ENCODE measurements around the gene IRS1. TPM values are rescaled to one million over a fixed set of nuclear protein-coding genes. Genes with fewer than 3 reads are reported as not detected.

Gene IRS1
- total and polyA plus RNA-seq, 2 of the 4 experiments (the other 2 are of a cell fraction) = 21.1 to 37.1 TPM

- H2BK15ac ChIP-seq (ENCODE audit: low read depth, low read length) = no peak overlapping the region
These were observed 32.4 kb upstream of the IRS1 start for GRCh38 chr2:226832061-226832460.

More at GRCh38 chr2:226832061-226832460, 32.4 kb upstream of the IRS1 start:
- in situ Hi-C loops (cut with MboI; ENCODE audit: low sequenced_read_pairs) = no loop called here
- Histone ChIP-seq H3K9ac (ENCODE audit: low read depth, low read length) (no peak overlapping the region), H3K56ac (ENCODE audit: extremely low read depth, insufficient read depth, low read length) (no peak overlapping the region), H3K4ac (ENCODE audit: low read depth, low read length) (no peak overlapping the region), H4K5ac (ENCODE audit: low read depth, low read length) (no peak overlapping the region), H2AK9ac (replicated peaks; ENCODE audit: low read depth, low read length, poor library complexity) (no peak overlapping the region), H3K27me3 (ENCODE audit: control insufficient read depth, insufficient read depth, low read length) (no peaks in the 10 kb centered on the region), H3K9me1 (ENCODE audit: insufficient read depth, low read length) (no peaks in the 10 kb centered on the region), H4K91ac (ENCODE audit: insufficient read depth, low read depth, low read length) (no peak overlapping the region), H2BK20ac (ENCODE audit: low read depth, low read length) (no peak overlapping the region), H3K79me1 (ENCODE audit: low read depth in 1 of 2, low read length in 2 of 2) (peaks cover under 1 to 10% of the 10 kb centered on the region in 2 experiments; a peak in 3 of 4 replicates), H4K8ac (ENCODE audit: low read depth in 2 of 2, low read length in 2 of 2) (no peak overlapping the region), H3K14ac (replicated peaks; ENCODE audit: low read depth, low read length) (no peak overlapping the region), H2AFZ (replicated peaks; ENCODE audit: low read length, poor library complexity) (no peak overlapping the region), H4K20me1 (ENCODE audit: insufficient read depth, low read length) (no peaks in the 10 kb centered on the region), H2AK5ac (ENCODE audit: low read depth, low read length) (no peak overlapping the region), H2BK5ac (ENCODE audit: low read depth, low read length, poor library complexity, severe bottlenecking) (no peak overlapping the region), H3K4me3 (ENCODE audit: insufficient read depth, low read depth, low read length) (no peak overlapping the region), H3K4me1 (ENCODE audit: control insufficient read depth, insufficient read depth, low read length) (no peaks in the 10 kb centered on the region), H3K18ac (ENCODE audit: low read depth, low read length) (no peak overlapping the region), H3K27ac (ENCODE audit: insufficient read depth, low read length) (no peak overlapping the region), H3K36me3 (ENCODE audit: control insufficient read depth, insufficient read depth, low read length) (no peaks in the 10 kb centered on the region), H3K4me2 (ENCODE audit: low read depth, low read length) (no peak overlapping the region), H3K23ac (ENCODE audit: low read depth, low read length) (no peak overlapping the region), H3K9me3 (ENCODE audit: control insufficient read depth, insufficient read depth, low read length) (no peaks in the 10 kb centered on the region), H2BK120ac (ENCODE audit: low read depth, low read length) (no peak overlapping the region)
- dilution Hi-C loops (cut with HindIII; ENCODE audit: low sequenced_read_pairs, unreplicated experiment) = no loop called here
- intact Hi-C loops (cut with micrococcal nuclease) = no loop called here
- no TSS peak for BruUV-seq (replicated peaks)
- CTCF ChIA-PET = no interaction called here
- ATAC-seq (ENCODE audit: low read depth) = no peak
- TF ChIP-seq POLR2A (IDR thresholded peaks at IDR 0.05; ENCODE audit: low read depth, low read length) (no peak), MXI1 (IDR thresholded peaks at IDR 0.05; ENCODE audit: borderline replicate concordance, low read depth, low read length) (no peak), FOS (IDR thresholded peaks at IDR 0.05; ENCODE audit: low read depth, low read length) (no peak), USF2 (IDR thresholded peaks at IDR 0.05; ENCODE audit: low read depth, low read length) (no peak)
- no peak for DNase-seq
- WGBS, 2 experiments (ENCODE audit: extremely low coverage in 2 of 2, insufficient read length in 1 of 2) = no CpG with 5 or more reads among the region's 1 CpG
- POLR2A ChIA-PET (ENCODE audit: unreplicated experiment) = no interaction called here

Measured in IMR-90 (cell line).